ENCODE results near the gene C16orf92.
"Not testable (repeated sequence)": the region's sequence is repeated elsewhere in the genome, so short reads cannot be mapped to it uniquely, and the experiment has no call there.

Gene C16orf92

GRCh38 chr16:30027588-30028437 is 4.8 kb downstream of the C16orf92 start:
- DNase-seq (ENCODE audit: low read depth, low spot score) = no peak

GRCh38 chr16:30028438-30029076 is 5.6 kb downstream of the C16orf92 start:
- peak; percentile 49 for DNase-seq (ENCODE audit: low read depth, low spot score)

- DNase-seq (ENCODE audit: low read depth, low spot score) = no peak
Observed at GRCh38 chr16:30030011-30030685, 7.2 kb downstream of the C16orf92 start.

- peak; percentile 26 for DNase-seq (ENCODE audit: low read depth, low spot score)
Observed at GRCh38 chr16:30030841-30031413, 7.9 kb downstream of the C16orf92 start, which contains the start of gene TLCD3B. Gene TLCD3B, minus strand, starts transcription at chr16:30031271. Its CDS starts 744 bp downstream, at chr16:30030527.

- DNase-seq (ENCODE audit: low read depth, low spot score) = no peak
Observed at GRCh38 chr16:30031477-30031918, 8.5 kb downstream of the C16orf92 start.

- DNase-seq (ENCODE audit: low read depth, low spot score) = peak; percentile 72
Observed at GRCh38 chr16:30032083-30032819, 9.3 kb downstream of the C16orf92 start.

- no peak for DNase-seq (ENCODE audit: low read depth, low spot score)
Observed at GRCh38 chr16:30033270-30033669, 10.3 kb downstream of the C16orf92 start.

GRCh38 chr16:30040221-30040620 is 17.2 kb downstream of the C16orf92 start:
- no peak for DNase-seq (ENCODE audit: low read depth, low spot score)

GRCh38 chr16:30040690-30041089 is 17.7 kb downstream of the C16orf92 start:
- not testable (repeated sequence) for DNase-seq (ENCODE audit: low read depth, low spot score)

GRCh38 chr16:30041841-30042240 is 18.8 kb downstream of the C16orf92 start:
- DNase-seq (ENCODE audit: low read depth, low spot score) = no peak

- no peak for DNase-seq (ENCODE audit: low read depth, low spot score)
Observed at GRCh38 chr16:30046178-30046577, 23.2 kb downstream of the C16orf92 start.

- no peak for DNase-seq (ENCODE audit: low read depth, low spot score)
Observed at GRCh38 chr16:30046588-30046987, 23.6 kb downstream of the C16orf92 start.

GRCh38 chr16:30049871-30050270 is 26.9 kb downstream of the C16orf92 start:
- no peak for DNase-seq (ENCODE audit: low read depth, low spot score)

GRCh38 chr16:30051518-30051917 is 28.5 kb downstream of the C16orf92 start:
- DNase-seq (ENCODE audit: low read depth, low spot score) = peak; percentile 56

- DNase-seq (ENCODE audit: low read depth, low spot score) = peak; percentile 96
Observed at GRCh38 chr16:30052671-30053372, 29.8 kb downstream of the C16orf92 start.

GRCh38 chr16:30053376-30054015 is 30.5 kb downstream of the C16orf92 start:
- peak; percentile 51 for DNase-seq (ENCODE audit: low read depth, low spot score)

- DNase-seq (ENCODE audit: low read depth, low spot score) = no peak
Observed at GRCh38 chr16:30054451-30054850, 31.5 kb downstream of the C16orf92 start.

- no peak for DNase-seq (ENCODE audit: low read depth, low spot score)
Observed at GRCh38 chr16:30054959-30055553, 32.1 kb downstream of the C16orf92 start.

- no peak for DNase-seq (ENCODE audit: low read depth, low spot score)
Observed at GRCh38 chr16:30060346-30060745, 37.3 kb downstream of the C16orf92 start.

Measured in astrocyte of the hippocampus (primary cell).